Small intestine (tissue), 7 donors: Measurements from ENCODE around the gene MEA1. TPM values are rescaled to one million over a fixed set of nuclear protein-coding genes. Genes with fewer than 3 reads are reported as not detected.
"Not testable (repeated sequence)": the region's sequence is repeated elsewhere in the genome, so short reads cannot be mapped to it uniquely, and the experiment has no call there.

ENCODE experiments used
- DNase-seq, 2 donors: peaks; one replicate each; pipeline versions ENCODE4 v3.0.0 to v3.0.0-alpha.2; 2013
- FAIRE-seq: peaks from 2 replicates; lab custom pipeline; 2012; peaks lifted over from hg19 to GRCh38; lab: Jason Lieb, UNC
- H3K27ac ChIP-seq, 3 donors: one replicate each; pipeline ENCODE4 v1.5.1; 2013; ENCODE audit warnings: low read length in 2 of 3, mild to moderate bottlenecking in 2 of 3, control low read depth in 1 of 3, inconsistent platforms in 1 of 3, low read depth in 1 of 3, moderate library complexity in 1 of 3
- H3K27me3 ChIP-seq, 3 donors: one replicate each; pipeline ENCODE4 v1.6.1; 2013; ENCODE audit warnings: low read length in 3 of 3, inconsistent platforms in 1 of 3; ENCODE audit not compliant: control insufficient read depth in 3 of 3, insufficient read depth in 3 of 3
- H3K36me3 ChIP-seq, 3 donors: one replicate each; pipeline ENCODE4 v1.6.1; 2013; ENCODE audit warnings: low read length in 3 of 3, inconsistent platforms in 1 of 3, low read depth in 1 of 3, mild to moderate bottlenecking in 1 of 3, moderate library complexity in 1 of 3; ENCODE audit not compliant: control insufficient read depth in 3 of 3, insufficient read depth in 2 of 3
- H3K4me1 ChIP-seq, 3 donors: one replicate each; pipeline ENCODE4 v1.6.1; 2013; ENCODE audit warnings: low read length in 2 of 3, inconsistent platforms in 1 of 3, low read depth in 1 of 3, mild to moderate bottlenecking in 1 of 3, moderate library complexity in 1 of 3; ENCODE audit not compliant: control insufficient read depth in 3 of 3, insufficient read depth in 2 of 3
- H3K4me3 ChIP-seq, 3 donors: one replicate each; pipeline ENCODE4 v1.5.1; 2013; ENCODE audit warnings: low read length in 3 of 3, control low read depth in 1 of 3, inconsistent platforms in 1 of 3, low read depth in 1 of 3, mild to moderate bottlenecking in 1 of 3, moderate library complexity in 1 of 3
- H3K9me3 ChIP-seq, 2 donors: one replicate each; pipeline ENCODE4 v1.6.1; 2013; ENCODE audit warnings: low read depth in 1 of 2, low read length in 1 of 2; ENCODE audit not compliant: control insufficient read depth in 2 of 2, insufficient read depth in 1 of 2
- WGBS, 3 donors: extraction: QIAGEN DNeasy Blood & Tissue Kit; methylation state at CpG; one replicate each; pipeline ENCODE4 v1.1.7; 2013; 5-methylcytosine and 5-hydroxymethylcytosine counted together
- polyA plus RNA-seq, 4 donors: library from polyadenylated mRNA; stranded (reverse) in 3 of 4; unstranded in 1 of 4; fragments of 200-250 nt in 3 of 4; fragments of 120-200 nt in 1 of 4; gene quantifications; one replicate each; pipeline versions ENCODE4 v1.2.1 to v1.2.3, GENCODE V29; 2013
- donor health status: healthy with polysubstance abuse.
- donor health status: control.
- donor health status: control.
- donor health status: Bipolar disorder and iron deficiency.
- donor health status: healthy.

MEA1 gene
- polyA plus RNA-seq, 4 donors: 62.6 to 90.8 (median 74.8) TPM

DNA sequence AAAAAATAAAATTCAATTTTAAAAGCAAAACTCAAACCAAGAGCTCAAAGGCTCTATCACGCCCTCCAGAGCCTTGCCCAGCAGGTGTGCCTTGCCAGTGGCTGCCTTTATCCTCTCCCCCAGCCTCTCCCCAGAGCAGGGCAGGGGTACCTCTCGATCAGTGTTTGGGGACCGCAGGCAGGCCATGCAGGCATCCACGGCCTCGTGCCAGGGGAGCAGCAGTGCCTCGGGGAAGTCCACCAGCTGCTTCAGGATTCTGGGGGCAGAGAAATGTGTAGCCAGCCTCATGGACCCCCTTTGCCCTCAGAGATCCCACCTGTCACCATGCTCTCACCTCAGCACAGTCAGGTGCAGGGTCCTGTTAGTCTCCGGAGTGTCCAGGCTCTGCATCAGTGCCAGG, 34.3 kb upstream of the MEA1 start:
- 91 to 93% (median 92%) methylated on average over 7 of the region's 7 CpGs for WGBS, 3 donors
- H3K4me3 ChIP-seq: no peak overlapping the region
- H3K9me3 ChIP-seq: no peaks in the 10 kb centered on the region
- FAIRE-seq (no peak), DNase-seq (no peak)
- peaks cover 0 to 23% (median 3%) of the 10 kb centered on the region in 3 donors for H3K4me1 ChIP-seq
- peaks cover 0 to 86% (median 18%) of the 10 kb centered on the region in 3 donors for H3K36me3 ChIP-seq
- H3K27me3 ChIP-seq: no peaks in the 10 kb centered on the region
- H3K27ac ChIP-seq: no peak overlapping the region

DNA sequence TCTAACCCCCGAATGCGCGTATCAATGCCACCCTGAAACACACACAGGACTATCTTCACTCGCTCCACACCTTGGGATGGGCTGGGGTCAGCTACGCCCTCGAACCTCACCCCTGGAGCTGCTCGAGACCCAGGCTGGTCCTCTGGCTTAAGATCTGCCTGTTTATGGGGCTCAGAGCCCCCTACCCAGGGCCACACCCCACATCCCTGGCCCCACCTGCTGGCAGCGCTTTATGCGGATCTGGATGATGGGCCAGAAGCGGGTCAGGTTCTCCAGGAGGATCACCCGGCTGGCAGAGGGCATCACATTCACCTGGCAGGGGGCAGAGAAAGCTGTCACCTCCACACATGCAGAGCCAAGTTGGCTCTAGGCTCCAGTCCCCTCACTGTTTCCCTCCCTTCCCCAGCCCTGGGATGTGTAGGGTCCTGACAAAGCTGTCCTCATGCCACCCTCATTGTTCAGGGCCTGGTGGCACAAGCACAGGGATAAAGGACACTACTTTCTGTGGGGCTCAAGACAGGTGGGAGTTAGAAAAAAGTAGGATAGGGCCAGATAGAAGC, 31.7 kb upstream of the MEA1 start:
- 92 to 97% (median 93%) methylated on average over 11 of the region's 11 CpGs for WGBS, 3 donors
- Histone ChIP-seq H3K4me3 (no peak overlapping the region), H3K4me1 (no peaks in the 10 kb centered on the region), H3K27ac (no peak overlapping the region), H3K27me3 (no peaks in the 10 kb centered on the region), H3K9me3 (no peaks in the 10 kb centered on the region), H3K36me3 (peaks cover 0 to 91% (median 20%) of the 10 kb centered on the region in 3 donors)
- FAIRE-seq (no peak), DNase-seq (no peak)

DNA sequence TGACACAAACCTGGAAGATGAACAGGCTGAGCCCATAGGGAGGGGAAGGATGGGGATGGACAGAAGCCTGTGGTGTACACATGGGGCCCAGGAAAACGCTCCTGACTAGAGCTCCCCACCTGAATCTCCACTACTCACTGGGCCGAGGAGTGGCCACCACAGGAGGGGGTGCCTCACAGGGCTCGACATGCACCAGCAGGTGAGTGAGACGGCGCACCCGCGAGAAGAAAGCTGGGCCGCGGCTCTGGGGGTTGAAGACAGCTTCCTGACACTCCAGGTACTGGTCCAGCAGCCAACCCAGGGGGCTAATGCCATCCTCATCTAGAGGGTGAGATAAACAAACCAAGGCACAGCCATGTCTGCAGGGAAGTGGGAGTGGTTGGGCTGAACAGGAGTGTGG, 29.6 kb upstream of the MEA1 start:
- H3K4me1 ChIP-seq: no peaks in the 10 kb centered on the region
- H3K27ac ChIP-seq: no peak overlapping the region
- DNase-seq (no peak), FAIRE-seq (no peak)
- WGBS, 3 donors: 92 to 96% (median 94%) methylated on average over 8 to 9 of the region's 9 CpGs
- H3K4me3 ChIP-seq: no peak overlapping the region
- no peaks in the 10 kb centered on the region for H3K27me3 ChIP-seq
- peaks cover 0 to 94% (median 21%) of the 10 kb centered on the region in 3 donors for H3K36me3 ChIP-seq
- H3K9me3 ChIP-seq: no peaks in the 10 kb centered on the region

DNA sequence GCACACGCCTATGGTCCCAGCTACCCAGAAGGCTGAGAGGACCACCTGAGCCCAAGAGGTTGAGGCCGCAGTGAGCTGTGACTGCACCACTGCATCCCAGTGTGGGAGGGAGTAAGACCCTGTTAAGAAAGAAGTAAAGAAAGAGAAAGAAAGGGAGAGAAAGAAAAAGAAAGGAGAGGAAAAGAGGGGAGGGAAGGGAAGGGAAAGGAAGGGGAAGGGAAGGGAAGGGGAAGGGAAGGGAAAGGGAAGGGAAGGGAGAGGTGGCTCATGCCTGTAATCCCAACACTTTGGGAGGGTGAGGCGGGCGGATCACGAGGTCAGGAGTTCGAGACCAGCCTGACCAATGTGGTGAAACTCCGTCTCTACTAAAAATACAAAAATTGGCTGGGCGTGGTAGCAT, 27.7 kb upstream of the MEA1 start:
- peaks cover 0 to 96% (median 23%) of the 10 kb centered on the region in 3 donors for H3K36me3 ChIP-seq
- H3K4me3 ChIP-seq, DNase-seq, H3K9me3 ChIP-seq, H3K4me1 ChIP-seq, H3K27me3 ChIP-seq, H3K27ac ChIP-seq, FAIRE-seq: not testable (repeated sequence)
- 91 to 98% (median 92%) methylated on average over 6 to 8 of the region's 8 CpGs for WGBS, 3 donors

GRCh38 chr6:43040542-43041257, 27.0 kb upstream of the MEA1 start:
- WGBS, 3 donors: 95 to 97% (median 95%) methylated on average over 18 of the region's 18 CpGs
- no peak for DNase-seq
- Histone ChIP-seq H3K4me3 (no peak overlapping the region), H3K27me3 (no peaks in the 10 kb centered on the region), H3K27ac (no peak overlapping the region), H3K4me1 (peaks cover 0 to 4% (median 0%) of the 10 kb centered on the region in 3 donors), H3K36me3 (peaks cover 3 to 94% (median 17%) of the 10 kb centered on the region in 3 donors), H3K9me3 (no peaks in the 10 kb centered on the region)
- no peak for FAIRE-seq

DNA sequence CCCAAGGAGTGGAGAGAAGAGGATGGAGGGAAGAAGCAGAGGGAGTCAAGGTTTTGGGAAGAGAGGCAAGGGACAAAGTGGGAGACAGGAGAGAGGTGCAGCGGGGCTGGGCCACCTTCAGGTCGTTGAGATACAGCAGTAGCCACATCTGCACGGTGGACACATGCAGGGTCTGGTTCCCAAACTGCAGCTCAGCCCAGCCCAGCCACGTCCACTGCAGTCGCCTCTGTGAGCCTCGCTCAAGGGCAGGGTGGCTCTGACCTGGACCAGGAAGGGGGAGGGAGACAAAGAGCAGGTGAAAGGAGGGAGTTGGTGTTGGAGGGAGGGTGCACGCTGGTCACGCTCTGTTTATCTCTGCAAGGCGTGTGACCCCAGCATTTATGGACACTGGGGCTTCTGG, 25.0 kb upstream of the MEA1 start:
- Histone ChIP-seq H3K9me3 (no peaks in the 10 kb centered on the region), H3K4me1 (peaks cover 0 to 20% (median 0%) of the 10 kb centered on the region in 3 donors), H3K27ac (no peak overlapping the region), H3K36me3 (peaks cover 4 to 87% (median 15%) of the 10 kb centered on the region in 3 donors), H3K4me3 (no peak overlapping the region), H3K27me3 (no peaks in the 10 kb centered on the region)
- FAIRE-seq: no peak
- no peak for DNase-seq
- 83 to 89% (median 87%) methylated on average over 9 of the region's 9 CpGs for WGBS, 3 donors

DNA sequence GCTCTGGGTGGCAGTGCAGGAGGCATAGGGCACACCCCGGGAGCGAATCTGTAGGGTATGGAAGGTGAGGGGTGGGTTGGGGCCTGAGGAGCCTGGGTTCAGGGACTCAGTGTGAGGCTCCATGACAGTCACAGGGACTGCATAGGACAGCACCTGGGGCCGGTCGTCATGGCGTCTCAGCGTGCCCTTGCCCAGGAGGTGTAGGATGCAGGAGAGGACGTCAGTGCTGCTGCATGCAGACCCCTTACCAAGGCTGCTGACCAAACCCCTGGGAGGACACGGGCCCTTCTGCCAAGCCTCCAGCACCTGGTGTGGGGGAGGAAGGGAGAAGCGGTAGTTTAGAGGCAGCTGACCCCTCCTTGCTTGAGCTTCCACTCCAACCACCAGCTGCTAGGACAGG, 24.0 kb upstream of the MEA1 start:
- Histone ChIP-seq H3K4me1 (peaks cover 0 to 22% (median 0%) of the 10 kb centered on the region in 3 donors), H3K4me3 (no peak overlapping the region), H3K9me3 (no peaks in the 10 kb centered on the region), H3K27ac (no peak overlapping the region), H3K27me3 (no peaks in the 10 kb centered on the region), H3K36me3 (peaks cover 5 to 79% (median 15%) of the 10 kb centered on the region in 3 donors)
- FAIRE-seq: no peak
- no peak for DNase-seq
- WGBS, 3 donors: 88 to 96% (median 90%) methylated on average over 9 of the region's 9 CpGs

DNA sequence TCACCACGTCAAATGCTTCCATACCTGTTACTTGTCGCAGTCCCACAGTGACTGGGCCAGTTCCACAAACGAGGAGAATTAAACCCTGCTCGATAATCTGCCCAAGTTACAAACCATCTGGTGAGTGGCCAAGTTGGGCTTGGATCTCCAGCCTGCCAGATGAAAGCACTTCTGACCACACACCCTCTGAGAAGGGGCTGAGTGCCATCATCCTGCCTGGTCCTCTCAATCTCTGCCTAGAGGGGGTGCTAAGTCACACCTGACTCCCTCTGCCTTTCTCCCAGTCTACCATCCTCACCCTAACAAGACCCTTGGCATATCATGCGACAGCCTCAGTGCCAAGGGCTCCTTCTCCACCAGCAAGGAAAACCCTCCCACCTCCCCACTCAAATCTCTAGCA, 23.5 kb upstream of the MEA1 start:
- whole genome bisulfite sequencing, 3 donors: 87 to 93% (median 92%) methylated on average over 5 of the region's 5 CpGs
- DNase-seq (no peak), FAIRE-seq (no peak)
- peaks cover 0 to 22% (median 0%) of the 10 kb centered on the region in 3 donors for H3K4me1 ChIP-seq
- H3K27ac ChIP-seq: no peak overlapping the region
- H3K4me3 ChIP-seq: no peak overlapping the region
- no peaks in the 10 kb centered on the region for H3K9me3 ChIP-seq
- peaks cover 7 to 79% (median 15%) of the 10 kb centered on the region in 3 donors for H3K36me3 ChIP-seq
- H3K27me3 ChIP-seq: no peaks in the 10 kb centered on the region
